ENCODE measurements around the gene DCAKD. TPM values are rescaled to one million over a fixed set of nuclear protein-coding genes. Genes with fewer than 3 reads are reported as not detected.

DCAKD gene
- total RNA-seq, 3 donors from 2014 or later (not counting 1 experiment from before 2014, with no cell fraction given): 15.4 to 21.4 (median 21.1) TPM

DNA sequence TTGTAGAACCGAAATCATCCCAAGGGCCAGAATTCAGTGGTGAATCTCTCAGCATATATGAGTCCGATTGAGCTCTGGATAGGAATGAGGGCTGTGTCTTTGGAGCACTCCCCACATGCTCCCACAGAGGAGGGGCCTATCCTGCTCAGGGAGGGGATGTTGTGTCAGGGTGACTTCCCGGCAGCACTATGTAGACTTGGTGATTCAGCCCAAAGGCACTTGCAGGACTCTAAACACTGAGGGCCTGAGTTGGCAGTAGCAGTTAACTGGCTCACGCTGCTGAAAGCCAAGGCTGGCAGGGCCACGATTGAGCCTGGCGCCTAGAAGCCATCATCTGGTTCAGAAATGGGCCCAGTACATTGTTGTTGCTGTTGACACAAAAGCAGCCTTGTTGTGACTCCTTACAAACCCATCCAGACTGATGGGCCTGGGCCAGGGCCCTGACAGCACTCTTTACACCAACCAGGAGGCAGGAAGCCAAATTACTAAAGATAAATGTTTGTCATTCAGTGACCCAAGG is 41.5 kb upstream of the DCAKD start:
- ATAC-seq (no peak), DNase-seq (no peak)
- Histone ChIP-seq H3K4me1 (ENCODE audit: control insufficient read depth, insufficient read depth, low read length) (no peaks in the 10 kb centered on the region), H3K27ac (ENCODE audit: low read length) (no peak overlapping the region), H3K9me3 (ENCODE audit: control insufficient read depth, insufficient read depth, low read length) (no peaks in the 10 kb centered on the region), H3K4me3 (ENCODE audit: low read length) (no peak overlapping the region), H3K27me3 (ENCODE audit: control insufficient read depth, insufficient read depth, low read length) (no peaks in the 10 kb centered on the region), H3K36me3 (ENCODE audit: control insufficient read depth, insufficient read depth, low read length) (peaks cover 79% of the 10 kb centered on the region)
- Mint-ChIP-seq H3K27me3 (ENCODE audit: low read depth in 2 of 2) (no peaks in the 10 kb centered on the region), H3K36me3 (peaks cover 7% of the 10 kb centered on the region), H3K4me1 (no peaks in the 10 kb centered on the region), H3K4me3 (no peak overlapping the region), H3K9me3 (no peaks in the 10 kb centered on the region), H3K27ac (no peak overlapping the region)
- intact Hi-C loops (cut with micrococcal nuclease): no loop called here
- WGBS (ENCODE audit: insufficient coverage): 96% methylated on average over 6 of the region's 6 CpGs
- TF ChIP-seq, protein P1, sequence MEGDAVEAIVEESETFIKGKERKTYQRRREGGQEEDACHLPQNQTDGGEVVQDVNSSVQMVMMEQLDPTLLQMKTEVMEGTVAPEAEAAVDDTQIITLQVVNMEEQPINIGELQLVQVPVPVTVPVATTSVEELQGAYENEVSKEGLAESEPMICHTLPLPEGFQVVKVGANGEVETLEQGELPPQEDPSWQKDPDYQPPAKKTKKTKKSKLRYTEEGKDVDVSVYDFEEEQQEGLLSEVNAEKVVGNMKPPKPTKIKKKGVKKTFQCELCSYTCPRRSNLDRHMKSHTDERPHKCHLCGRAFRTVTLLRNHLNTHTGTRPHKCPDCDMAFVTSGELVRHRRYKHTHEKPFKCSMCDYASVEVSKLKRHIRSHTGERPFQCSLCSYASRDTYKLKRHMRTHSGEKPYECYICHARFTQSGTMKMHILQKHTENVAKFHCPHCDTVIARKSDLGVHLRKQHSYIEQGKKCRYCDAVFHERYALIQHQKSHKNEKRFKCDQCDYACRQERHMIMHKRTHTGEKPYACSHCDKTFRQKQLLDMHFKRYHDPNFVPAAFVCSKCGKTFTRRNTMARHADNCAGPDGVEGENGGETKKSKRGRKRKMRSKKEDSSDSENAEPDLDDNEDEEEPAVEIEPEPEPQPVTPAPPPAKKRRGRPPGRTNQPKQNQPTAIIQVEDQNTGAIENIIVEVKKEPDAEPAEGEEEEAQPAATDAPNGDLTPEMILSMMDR (IDR thresholded peaks at IDR 0.05): no peak

DNA sequence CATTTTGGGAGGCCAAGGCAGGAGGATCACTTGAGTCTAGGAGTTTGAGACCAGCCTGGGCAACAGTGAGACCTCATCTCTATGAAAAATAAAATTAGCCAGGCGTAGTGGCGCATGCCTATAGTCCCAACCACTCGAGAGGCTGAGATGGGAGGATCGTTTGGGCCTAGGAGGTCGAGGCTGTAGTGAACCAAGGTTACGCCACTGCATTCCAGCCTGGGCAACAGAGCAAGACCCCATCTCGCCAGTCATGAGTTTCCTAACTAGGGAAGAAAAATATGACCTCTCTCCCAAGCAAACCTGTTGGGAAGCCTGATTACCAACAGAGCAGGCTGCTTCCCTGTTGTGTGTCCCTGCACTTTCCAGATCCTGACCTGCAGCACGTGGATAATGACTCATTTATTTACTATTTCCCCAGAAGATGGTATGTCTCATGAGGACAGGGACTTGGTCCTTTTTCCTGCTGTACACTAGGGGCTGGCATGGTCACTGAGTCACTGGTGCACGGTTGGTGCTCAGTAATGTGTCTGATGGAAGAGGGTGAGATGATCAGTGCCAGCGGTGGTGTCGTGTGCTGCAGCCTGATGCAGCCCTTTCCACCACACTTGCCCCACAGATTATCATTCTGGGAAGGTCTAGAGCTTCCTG is 40.5 kb upstream of the DCAKD start:
- intact Hi-C loops (cut with micrococcal nuclease): no loop called here
- Mint-ChIP-seq H3K27me3 (ENCODE audit: low read depth in 2 of 2) (no peaks in the 10 kb centered on the region), H3K4me1 (no peaks in the 10 kb centered on the region), H3K9me3 (no peaks in the 10 kb centered on the region), H3K36me3 (peaks cover 7% of the 10 kb centered on the region), H3K4me3 (no peak overlapping the region), H3K27ac (no peak overlapping the region)
- Histone ChIP-seq H3K36me3 (ENCODE audit: control insufficient read depth, insufficient read depth, low read length) (peaks cover 79% of the 10 kb centered on the region), H3K4me3 (ENCODE audit: low read length) (no peak overlapping the region), H3K27ac (ENCODE audit: low read length) (no peak overlapping the region), H3K4me1 (ENCODE audit: control insufficient read depth, insufficient read depth, low read length) (no peaks in the 10 kb centered on the region), H3K27me3 (ENCODE audit: control insufficient read depth, insufficient read depth, low read length) (no peaks in the 10 kb centered on the region), H3K9me3 (ENCODE audit: control insufficient read depth, insufficient read depth, low read length) (no peaks in the 10 kb centered on the region)
- no peak for ATAC-seq
- TF ChIP-seq, protein P1 (IDR thresholded peaks at IDR 0.05): no peak
- 96% methylated on average over 9 of the region's 11 CpGs for WGBS (ENCODE audit: insufficient coverage)
- no peak for DNase-seq

DNA sequence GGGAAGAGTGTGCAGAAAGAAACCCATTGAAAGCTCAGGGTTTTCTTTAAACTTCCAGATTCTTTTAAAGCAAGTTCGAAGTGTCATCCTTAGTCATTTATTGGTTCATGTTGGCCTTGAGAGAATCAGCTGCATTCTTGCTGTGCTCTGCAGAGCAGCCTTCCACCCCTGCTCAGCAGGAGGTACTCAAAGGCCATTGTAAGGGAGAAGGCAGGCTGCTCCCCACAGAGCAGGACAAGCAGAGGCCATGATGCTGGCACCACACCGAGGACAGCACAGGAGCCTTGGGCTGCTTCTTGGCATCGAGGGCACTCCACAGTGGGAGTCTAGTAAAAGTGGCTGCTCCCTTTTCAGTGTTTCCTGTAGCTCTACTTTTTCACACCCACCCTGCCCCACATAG is 39.3 kb upstream of the DCAKD start:
- H3K4me3 ChIP-seq (ENCODE audit: low read length): no peak overlapping the region
- no peaks in the 10 kb centered on the region for H3K27me3 ChIP-seq (ENCODE audit: control insufficient read depth, insufficient read depth, low read length)
- Mint-ChIP-seq H3K27me3 (ENCODE audit: low read depth in 2 of 2) (no peaks in the 10 kb centered on the region), H3K36me3 (no peaks in the 10 kb centered on the region), H3K9me3 (no peaks in the 10 kb centered on the region), H3K4me3 (no peak overlapping the region), H3K4me1 (no peaks in the 10 kb centered on the region), H3K27ac (no peak overlapping the region)
- no peaks in the 10 kb centered on the region for H3K4me1 ChIP-seq (ENCODE audit: control insufficient read depth, insufficient read depth, low read length)
- 97% methylated on average over 3 of the region's 3 CpGs for WGBS (ENCODE audit: insufficient coverage)
- no peak overlapping the region for H3K27ac ChIP-seq (ENCODE audit: low read length)
- intact Hi-C loops (cut with micrococcal nuclease): no loop called here
- DNase-seq: no peak
- TF ChIP-seq, protein P1 (IDR thresholded peaks at IDR 0.05): no peak
- no peaks in the 10 kb centered on the region for H3K9me3 ChIP-seq (ENCODE audit: control insufficient read depth, insufficient read depth, low read length)
- no peak for ATAC-seq
- peaks cover 76% of the 10 kb centered on the region for H3K36me3 ChIP-seq (ENCODE audit: control insufficient read depth, insufficient read depth, low read length)

DNA sequence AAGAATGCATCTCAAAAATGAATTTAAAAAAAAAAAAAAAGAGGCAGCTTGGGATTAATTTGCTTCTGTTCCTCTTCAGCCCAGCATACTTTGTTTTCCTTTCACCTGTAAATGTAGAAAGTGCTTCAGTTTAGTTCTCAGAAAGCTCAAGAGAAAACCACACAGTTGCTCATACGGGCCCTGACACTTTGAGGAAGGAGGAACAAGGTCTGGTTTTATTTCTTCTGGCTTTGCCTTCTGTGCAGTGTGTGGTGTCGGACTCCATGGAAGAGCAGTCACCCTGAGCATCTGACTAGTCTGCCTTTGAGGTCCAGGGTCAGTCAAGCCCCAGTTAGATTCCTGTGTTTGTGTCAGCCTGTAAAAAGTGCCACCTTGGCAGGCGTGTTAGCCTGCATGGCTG is 37.3 kb upstream of the DCAKD start:
- ATAC-seq (no peak), DNase-seq (no peak)
- no peaks in the 10 kb centered on the region for H3K27me3 Mint-ChIP-seq (ENCODE audit: low read depth in 2 of 2)
- no peaks in the 10 kb centered on the region for H3K9me3 Mint-ChIP-seq
- 64% methylated on average over 3 of the region's 3 CpGs for WGBS (ENCODE audit: insufficient coverage)
- Histone ChIP-seq H3K9me3 (ENCODE audit: control insufficient read depth, insufficient read depth, low read length) (no peaks in the 10 kb centered on the region), H3K4me3 (ENCODE audit: low read length) (no peak overlapping the region), H3K27me3 (ENCODE audit: control insufficient read depth, insufficient read depth, low read length) (no peaks in the 10 kb centered on the region), H3K4me1 (ENCODE audit: control insufficient read depth, insufficient read depth, low read length) (no peaks in the 10 kb centered on the region), H3K36me3 (ENCODE audit: control insufficient read depth, insufficient read depth, low read length) (peaks cover 80% of the 10 kb centered on the region), H3K27ac (ENCODE audit: low read length) (no peak overlapping the region)
- H3K36me3 Mint-ChIP-seq: no peaks in the 10 kb centered on the region
- H3K27ac Mint-ChIP-seq: no peak overlapping the region
- intact Hi-C loops (cut with micrococcal nuclease): no loop called here
- H3K4me3 Mint-ChIP-seq: no peak overlapping the region
- H3K4me1 Mint-ChIP-seq: no peaks in the 10 kb centered on the region
- TF ChIP-seq, protein P1 (IDR thresholded peaks at IDR 0.05): no peak

Data from natural killer cell (primary cell).